Testis (tissue), 3 donors: Measurements from ENCODE around the gene GLI3. TPM values are rescaled to one million over a fixed set of nuclear protein-coding genes. Genes with fewer than 3 reads are reported as not detected.

Source experiments
- DNase-seq: peaks from one replicate; pipeline ENCODE4 v3.0.0-alpha.2; 2019
- H3K27ac ChIP-seq, 2 donors: fragments of 200-600 bp; sonication (generic); one replicate each; pipeline ENCODE4 v1.5.1; 2019
- H3K27me3 ChIP-seq: fragments of 200-600 bp; sonication (generic); one replicate; pipeline ENCODE4 v1.5.1; 2019
- H3K36me3 ChIP-seq: fragments of 200-600 bp; sonication (generic); one replicate; pipeline ENCODE4 v1.5.1; 2017; ENCODE audit warnings: low read depth; ENCODE audit errors: missing control alignments
- H3K4me1 ChIP-seq: fragments of 200-600 bp; sonication (generic); one replicate; pipeline ENCODE4 v1.5.1; 2019
- H3K4me3 ChIP-seq, 2 donors: fragments of 200-600 bp; sonication (generic); one replicate each; pipeline ENCODE4 v1.5.1; 2017 to 2019
- H3K9me3 ChIP-seq: fragments of 200-600 bp; sonication (generic); one replicate; pipeline ENCODE4 v1.5.1; 2017
- CTCF ChIP-seq, 3 experiments: fragments of 450-650 bp in 2 of 3; fragments of 200-600 bp in 1 of 3; sonication (generic) in 1 of 3; IDR thresholded peaks; one replicate each; pipeline ENCODE4 v1.5.1; 2016 to 2019; ENCODE audit warnings: antibody characterized with exemption in 3 of 3, mild to moderate bottlenecking in 2 of 3, moderate library complexity in 1 of 3
- POLR2A ChIP-seq: fragments of 450-650 bp; IDR thresholded peaks from one replicate; pipeline ENCODE4 v1.6.1; 2017; ENCODE audit warnings: antibody characterized with exemption, mild to moderate bottlenecking, moderate library complexity
- WGBS, 2 donors: methylation state at CpG; one replicate each; pipeline ENCODE4 v1.1.5; 2018; 5-methylcytosine and 5-hydroxymethylcytosine counted together
- intact Hi-C: fragments of 100-400 bp; cut with DNase I; formaldehyde crosslinking; loops from one replicate; pipeline ENCODE4 v1.15.1; 2023; ENCODE audit warnings: low total_unique reads
- polyA plus RNA-seq: library from polyadenylated mRNA; stranded (reverse); fragments of 350-450 nt; fragmentation: Illumina TruSeq; extraction: RNeasy Lipid Tissue Mini Kit (QIAGEN cat#74804); gene quantifications from one replicate; pipeline ENCODE4 v1.2.3, GENCODE V29; 2014; ENCODE audit warnings: low read depth, low replicate concordance; ENCODE audit not compliant: insufficient read depth
- total RNA-seq, 2 donors: library from RNA; depleted of rRNA; stranded (reverse); fragments of >200 nt; gene quantifications; one replicate each; pipeline ENCODE4 v1.2.3, GENCODE V29; 2016

GLI3 gene
- total and polyA plus RNA-seq, 3 donors from 2014 or later: 3.8 to 7.3 (median 5.0) TPM

GRCh38 chr7:42181566-42181965 lies 55.4 kb downstream of the GLI3 start:
- intact Hi-C loops: no loop called here
- H3K36me3 ChIP-seq: no peaks in the 10 kb centered on the region
- 81 to 94% methylated on average over 4 of the region's 4 CpGs for WGBS, 2 donors
- no peak overlapping the region for H3K4me3 ChIP-seq
- no peak for TF ChIP-seq CTCF (IDR thresholded peaks at IDR 0.05)
- no peak for TF ChIP-seq POLR2A
- no peak for DNase-seq
- H3K27ac ChIP-seq: no peak overlapping the region
- H3K4me1 ChIP-seq: no peaks in the 10 kb centered on the region
- no peaks in the 10 kb centered on the region for H3K27me3 ChIP-seq
- H3K9me3 ChIP-seq: no peaks in the 10 kb centered on the region

- TF ChIP-seq CTCF (IDR thresholded peaks at IDR 0.05) (no peak), POLR2A (no peak)
- Histone ChIP-seq H3K4me3 (no peak overlapping the region), H3K27ac (no peak overlapping the region), H3K4me1 (no peaks in the 10 kb centered on the region), H3K27me3 (no peaks in the 10 kb centered on the region), H3K9me3 (no peaks in the 10 kb centered on the region), H3K36me3 (no peaks in the 10 kb centered on the region)
- DNase-seq: no peak
- 74 to 88% methylated on average over 2 of the region's 2 CpGs for WGBS, 2 donors
- intact Hi-C loops: no loop called here
Observed at GRCh38 chr7:42180806-42181205, 56.2 kb downstream of the GLI3 start.

GRCh38 chr7:42176724-42177101 lies 60.3 kb downstream of the GLI3 start:
- 86 to 96% methylated on average over 3 of the region's 3 CpGs for WGBS, 2 donors
- intact Hi-C loops: no loop called here
- DNase-seq: no peak

GRCh38 chr7:42175834-42176723 lies 60.9 kb downstream of the GLI3 start:
- H3K27me3 ChIP-seq: no peaks in the 10 kb centered on the region
- no peaks in the 10 kb centered on the region for H3K4me1 ChIP-seq
- TF ChIP-seq POLR2A: no peak
- TF ChIP-seq CTCF (IDR thresholded peaks at IDR 0.05): no peak
- no peak for DNase-seq
- intact Hi-C loops: no loop called here
- H3K36me3 ChIP-seq: no peaks in the 10 kb centered on the region
- WGBS, 2 donors: 89 to 94% methylated on average over 4 of the region's 4 CpGs
- H3K9me3 ChIP-seq: no peaks in the 10 kb centered on the region
- no peak overlapping the region for H3K27ac ChIP-seq
- no peak overlapping the region for H3K4me3 ChIP-seq

More at GRCh38 chr7:42176724-42177101, 60.3 kb downstream of the GLI3 start:
- H3K4me3 ChIP-seq: no peak overlapping the region
- no peaks in the 10 kb centered on the region for H3K36me3 ChIP-seq
- no peaks in the 10 kb centered on the region for H3K4me1 ChIP-seq
- H3K27ac ChIP-seq: no peak overlapping the region
- TF ChIP-seq POLR2A: no peak
- H3K27me3 ChIP-seq: no peaks in the 10 kb centered on the region
- H3K9me3 ChIP-seq: no peaks in the 10 kb centered on the region

GRCh38 chr7:42174391-42174912 lies 62.6 kb downstream of the GLI3 start:
- Histone ChIP-seq H3K36me3 (no peaks in the 10 kb centered on the region), H3K27ac (no peak overlapping the region), H3K27me3 (no peaks in the 10 kb centered on the region), H3K4me3 (no peak overlapping the region), H3K4me1 (no peaks in the 10 kb centered on the region), H3K9me3 (no peaks in the 10 kb centered on the region)
- DNase-seq: no peak
- WGBS, 2 donors: 53 to 55% methylated on average over 20 of the region's 20 CpGs
- no peak for TF ChIP-seq POLR2A
- no peak for TF ChIP-seq CTCF (IDR thresholded peaks at IDR 0.05)
- intact Hi-C loops: no loop called here
